Parathyroid adenoma (tissue), 2 donors: ENCODE data around the gene TTC33.

Experiments used
- H2AFZ ChIP-seq: fragments of 300-600 bp; sonication (generic); one replicate; pipeline ENCODE4 v1.7.0; 2017; ENCODE audit warnings: antibody characterized with exemption, mild to moderate bottlenecking
- H3K27ac ChIP-seq: fragments of 300-600 bp; sonication (generic); one replicate; pipeline ENCODE4 v1.7.0; 2017
- H3K27me3 ChIP-seq: fragments of 300-600 bp; sonication (generic); one replicate; pipeline ENCODE4 v1.7.0; 2017; ENCODE audit warnings: low read length; ENCODE audit not compliant: control insufficient read depth, insufficient read depth
- H3K36me3 ChIP-seq: fragments of 300-600 bp; sonication (generic); one replicate; pipeline ENCODE4 v1.7.0; 2017; ENCODE audit warnings: low read length; ENCODE audit not compliant: control insufficient read depth, insufficient read depth
- H3K4me1 ChIP-seq: fragments of 300-600 bp; sonication (generic); one replicate; pipeline ENCODE4 v1.7.0; 2017; ENCODE audit warnings: control low read depth
- H3K4me2 ChIP-seq: fragments of 300-600 bp; sonication (generic); one replicate; pipeline ENCODE4 v1.7.0; 2017; ENCODE audit warnings: low read length
- H3K4me3 ChIP-seq: fragments of 300-600 bp; sonication (generic); one replicate; pipeline ENCODE4 v1.7.0; 2017; ENCODE audit warnings: low read depth, low read length
- H3K79me2 ChIP-seq: fragments of 300-600 bp; sonication (generic); one replicate; pipeline ENCODE4 v1.7.0; 2017; ENCODE audit warnings: control low read depth
- H3K9ac ChIP-seq: fragments of 300-600 bp; sonication (generic); one replicate; pipeline ENCODE4 v1.7.0; 2017; ENCODE audit warnings: mild to moderate bottlenecking
- H3K9me3 ChIP-seq: fragments of 300-600 bp; sonication (generic); one replicate; pipeline ENCODE4 v1.7.0; 2017; ENCODE audit warnings: low read length; ENCODE audit not compliant: control insufficient read depth
- CTCF ChIP-seq: fragments of 300-600 bp; sonication (generic); IDR thresholded peaks from one replicate; pipeline ENCODE4 v1.7.0; 2017; ENCODE audit warnings: antibody characterized with exemption, mild to moderate bottlenecking
- donor health status: primary hyperparathyroidism.

Gene TTC33

GRCh38 chr5:40736103-40736875 is 19.5 kb downstream of the TTC33 start:
- H3K9ac ChIP-seq, result no peak overlapping the region

GRCh38 chr5:40735609-40736008 is 20.2 kb downstream of the TTC33 start:
- no peaks in the 10 kb centered on the region for H3K27me3 ChIP-seq
- no peak overlapping the region for H3K9ac ChIP-seq
- TF ChIP-seq CTCF, result no peak
- no peaks in the 10 kb centered on the region for H3K9me3 ChIP-seq
- no peaks in the 10 kb centered on the region for H3K36me3 ChIP-seq
- no peak overlapping the region for H3K27ac ChIP-seq
- H3K4me1 ChIP-seq, result no peaks in the 10 kb centered on the region
- H3K79me2 ChIP-seq, result peaks cover 30% of the 10 kb centered on the region
- H2AFZ ChIP-seq, result no peak overlapping the region
- H3K4me2 ChIP-seq, result no peak overlapping the region
- H3K4me3 ChIP-seq, result no peak overlapping the region

More at GRCh38 chr5:40736103-40736875, 19.5 kb downstream of the TTC33 start:
- Histone ChIP-seq H3K4me3 (no peak overlapping the region), H3K27ac (no peak overlapping the region), H3K4me1 (no peaks in the 10 kb centered on the region), H3K9me3 (no peaks in the 10 kb centered on the region), H3K27me3 (no peaks in the 10 kb centered on the region), H2AFZ (no peak overlapping the region), H3K4me2 (no peak overlapping the region), H3K79me2 (peaks cover 28% of the 10 kb centered on the region), H3K36me3 (no peaks in the 10 kb centered on the region)
- TF ChIP-seq CTCF, result peak; percentile 62

- Histone ChIP-seq H3K27ac (no peak overlapping the region), H3K36me3 (no peaks in the 10 kb centered on the region), H3K9me3 (no peaks in the 10 kb centered on the region), H3K4me2 (no peak overlapping the region), H3K4me1 (no peaks in the 10 kb centered on the region), H3K27me3 (no peaks in the 10 kb centered on the region), H2AFZ (no peak overlapping the region), H3K9ac (no peak overlapping the region), H3K4me3 (no peak overlapping the region), H3K79me2 (peaks cover 30% of the 10 kb centered on the region)
- TF ChIP-seq CTCF, result no peak
These were observed 20.8 kb downstream of the TTC33 start for GRCh38 chr5:40734986-40735385.

GRCh38 chr5:40733879-40734563 is 21.7 kb downstream of the TTC33 start:
- Histone ChIP-seq H2AFZ (no peak overlapping the region), H3K27me3 (no peaks in the 10 kb centered on the region), H3K27ac (no peak overlapping the region), H3K9ac (no peak overlapping the region), H3K4me1 (no peaks in the 10 kb centered on the region), H3K9me3 (no peaks in the 10 kb centered on the region), H3K36me3 (no peaks in the 10 kb centered on the region), H3K4me2 (no peak overlapping the region), H3K4me3 (no peak overlapping the region), H3K79me2 (peaks cover 30% of the 10 kb centered on the region)
- TF ChIP-seq CTCF, result no peak
